MM.1S (cell line): ENCODE measurements around the gene MUC5B.
"Not testable (repeated sequence)": the region's sequence is repeated elsewhere in the genome, so short reads cannot be mapped to it uniquely, and the experiment has no call there.

Source experiments
- CTCF ChIP-seq: fragments of 300-600 bp; sonication (generic); IDR thresholded peaks from 2 replicates; pipeline ENCODE4 v1.5.1; 2016; ENCODE audit warnings: antibody characterized with exemption, low read length, mixed read lengths
- EZH2 ChIP-seq: fragments of 300-600 bp; sonication (generic); optimal IDR thresholded peaks from 2 replicates; pipeline ENCODE3; 2017; ENCODE audit warnings: low read depth, mild to moderate bottlenecking, antibody characterized with exemption, low read length, mixed read lengths
- EZH2phosphoT487 ChIP-seq: fragments of 300-600 bp; sonication (generic); IDR thresholded peaks from 2 replicates; pipeline ENCODE4 v1.6.1; 2018; ENCODE audit warnings: antibody characterized with exemption, low read length

- not testable (repeated sequence) for TF ChIP-seq EZH2phosphoT487, CTCF, EZH2
Measured at GRCh38 chr11:1188451-1189130, 34.3 kb upstream of the MUC5B start.
